ENCODE measurements around the gene TMEM47.

GRCh38 chrX:34598362-34598761 is 58.7 kb downstream of the TMEM47 start:
- TF ChIP-seq CTCF (IDR thresholded peaks at IDR 0.05) = no peak
- no peak for TF ChIP-seq POLR2A (IDR thresholded peaks at IDR 0.05)
